Prostate gland (tissue), 2 donors: Measurements from ENCODE around the gene CCDC188.

Experiments
- POLR2A ChIP-seq: fragments of 450-650 bp; IDR thresholded peaks from one replicate; pipeline ENCODE4 v1.6.1; 2016; ENCODE audit warnings: antibody characterized with exemption, mild to moderate bottlenecking
- POLR2AphosphoS5 ChIP-seq: sonication (generic); formaldehyde crosslinking; IDR thresholded peaks from one replicate; pipeline ENCODE4 v1.6.1; 2017; ENCODE audit warnings: antibody characterized with exemption
- TF ChIP-seq, protein P1 (sequence below), 4 experiments: fragments of 200-600 bp in 2 of 4; fragments of 450-650 bp in 2 of 4; sonication (generic) in 2 of 4; IDR thresholded peaks; 1 replicate in 3 of 4; 2 replicates in 1 of 4; pipeline ENCODE4 v1.5.1; 2016 to 2019; ENCODE audit warnings: antibody characterized with exemption in 4 of 4, mild to moderate bottlenecking in 2 of 4, moderate library complexity in 2 of 4

DNA sequence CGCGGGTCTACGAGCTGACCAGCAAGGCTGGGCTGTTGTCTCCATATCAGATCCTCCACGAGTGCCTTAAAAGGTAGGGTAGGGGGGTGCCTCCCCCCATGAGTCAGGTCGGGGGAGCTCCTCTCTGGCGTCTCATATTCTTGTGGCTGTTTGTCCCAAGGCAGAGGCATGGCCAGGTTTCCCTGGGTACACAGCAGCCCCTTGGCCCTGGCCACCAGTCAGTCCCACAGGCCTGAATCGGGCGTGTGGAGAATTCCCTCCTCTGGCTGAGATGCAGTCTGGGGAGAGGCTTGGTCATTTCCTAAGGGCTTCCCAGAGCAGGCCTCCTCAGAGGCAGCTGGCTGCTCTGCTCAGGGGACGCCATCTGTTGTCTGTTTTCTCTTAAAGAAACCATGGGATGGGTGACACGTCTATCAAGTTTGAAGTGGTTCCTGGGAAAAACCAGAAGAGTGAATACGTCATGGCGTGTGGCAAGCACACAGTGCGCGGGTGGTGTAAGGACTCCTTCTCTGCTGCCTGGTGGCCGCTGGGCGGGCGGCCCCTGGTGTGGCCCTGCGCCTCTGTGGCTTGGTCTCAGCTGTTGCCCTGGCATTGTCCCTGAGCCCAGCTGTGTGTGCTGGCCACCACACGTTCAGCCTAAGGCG lies 44.5 kb downstream of the CCDC188 start:
- TF ChIP-seq, protein P1, sequence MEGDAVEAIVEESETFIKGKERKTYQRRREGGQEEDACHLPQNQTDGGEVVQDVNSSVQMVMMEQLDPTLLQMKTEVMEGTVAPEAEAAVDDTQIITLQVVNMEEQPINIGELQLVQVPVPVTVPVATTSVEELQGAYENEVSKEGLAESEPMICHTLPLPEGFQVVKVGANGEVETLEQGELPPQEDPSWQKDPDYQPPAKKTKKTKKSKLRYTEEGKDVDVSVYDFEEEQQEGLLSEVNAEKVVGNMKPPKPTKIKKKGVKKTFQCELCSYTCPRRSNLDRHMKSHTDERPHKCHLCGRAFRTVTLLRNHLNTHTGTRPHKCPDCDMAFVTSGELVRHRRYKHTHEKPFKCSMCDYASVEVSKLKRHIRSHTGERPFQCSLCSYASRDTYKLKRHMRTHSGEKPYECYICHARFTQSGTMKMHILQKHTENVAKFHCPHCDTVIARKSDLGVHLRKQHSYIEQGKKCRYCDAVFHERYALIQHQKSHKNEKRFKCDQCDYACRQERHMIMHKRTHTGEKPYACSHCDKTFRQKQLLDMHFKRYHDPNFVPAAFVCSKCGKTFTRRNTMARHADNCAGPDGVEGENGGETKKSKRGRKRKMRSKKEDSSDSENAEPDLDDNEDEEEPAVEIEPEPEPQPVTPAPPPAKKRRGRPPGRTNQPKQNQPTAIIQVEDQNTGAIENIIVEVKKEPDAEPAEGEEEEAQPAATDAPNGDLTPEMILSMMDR (IDR thresholded peaks at IDR 0.05) = no peak
- TF ChIP-seq POLR2A (no peak), POLR2AphosphoS5 (no peak)
